DND-41 (cell line): Measurements from ENCODE around the gene CD74.

Experiments used
- ATAC-seq: fragments of 200-7000 bp; cut with Tn5 transposase; 3 replicates; pipeline ENCODE4 v1.9.1; 2021; ENCODE audit warnings: low read depth; ENCODE audit not compliant: insufficient read depth
- DNase-seq: peaks from one replicate; pipeline ENCODE4 v3.0.0-alpha.2; 2020
- H2AFZ ChIP-seq: 2 replicates; pipeline ENCODE4 v1.6.0; 2012; ENCODE audit warnings: low read depth, low read length
- H3K27ac ChIP-seq: 2 replicates; pipeline ENCODE4 v1.5.1; 2012; ENCODE audit warnings: low read length, inconsistent platforms
- H3K27me3 ChIP-seq: fragments of 200-600 bp; sonication (generic); 2 replicates; pipeline ENCODE4 v1.6.0; 2012; ENCODE audit warnings: low read length, mild to moderate bottlenecking, inconsistent platforms; ENCODE audit not compliant: insufficient read depth, poor library complexity
- H3K36me3 ChIP-seq: 2 replicates; pipeline ENCODE4 v1.5.1; 2012; ENCODE audit warnings: low read length, inconsistent platforms; ENCODE audit not compliant: insufficient read depth
- H3K4me1 ChIP-seq: 2 replicates; pipeline ENCODE4 v1.5.1; 2012; ENCODE audit warnings: mild to moderate bottlenecking, low read length; ENCODE audit not compliant: insufficient read depth
- H3K4me2 ChIP-seq: 2 replicates; pipeline ENCODE4 v1.6.0; 2012; ENCODE audit warnings: mild to moderate bottlenecking, moderate library complexity, low read length, inconsistent platforms; ENCODE audit not compliant: insufficient read depth
- H3K4me3 ChIP-seq, 2 experiments: fragments of 200-600 bp in 1 of 2; shearing (Covaris generic) in 1 of 2; 2 replicates each; pipeline ENCODE4 v1.5.1; 2012 to 2016; ENCODE audit warnings: inconsistent platforms in 2 of 2, low read length in 2 of 2, mild to moderate bottlenecking in 2 of 2, low read depth in 1 of 2, moderate library complexity in 1 of 2
- H3K79me2 ChIP-seq: 2 replicates; pipeline ENCODE4 v1.6.0; 2012; ENCODE audit warnings: low read length, inconsistent platforms; ENCODE audit not compliant: insufficient read depth
- H3K9ac ChIP-seq: 2 replicates; pipeline ENCODE4 v1.6.0; 2012; ENCODE audit warnings: low read depth, mild to moderate bottlenecking, inconsistent platforms, low read length, moderate library complexity
- H3K9me3 ChIP-seq: 2 replicates; pipeline ENCODE4 v1.5.1; 2012; ENCODE audit warnings: low read length, moderate library complexity, mild to moderate bottlenecking, inconsistent platforms; ENCODE audit not compliant: insufficient read depth, severe bottlenecking
- H4K20me1 ChIP-seq: 2 replicates; pipeline ENCODE4 v1.6.0; 2012; ENCODE audit warnings: low read length; ENCODE audit not compliant: insufficient read depth
- CTCF ChIP-seq: IDR thresholded peaks from 2 replicates; pipeline ENCODE4 v1.5.1; 2012; ENCODE audit warnings: borderline replicate concordance, low read length, moderate library complexity, mild to moderate bottlenecking; ENCODE audit not compliant: poor library complexity, severe bottlenecking; ENCODE audit errors: extremely low read depth
- EZH2 ChIP-seq: IDR thresholded peaks from 3 replicates; pipeline ENCODE4 v1.6.1; 2012; ENCODE audit warnings: borderline replicate concordance, low read depth, mild to moderate bottlenecking, moderate library complexity, low read length, inconsistent platforms; ENCODE audit not compliant: severe bottlenecking

CD74 gene

GRCh38 chr5:150376799-150377771 lies 35.6 kb downstream of the CD74 start:
- Histone ChIP-seq H3K36me3 (peaks cover 99% of the 10 kb centered on the region), H3K4me2 (no peak overlapping the region), H3K9me3 (no peaks in the 10 kb centered on the region), H3K4me3 (no peak overlapping the region), H3K79me2 (no peaks in the 10 kb centered on the region), H4K20me1 (peaks cover 18% of the 10 kb centered on the region), H3K9ac (no peak overlapping the region), H3K4me1 (no peaks in the 10 kb centered on the region), H3K27ac (no peak overlapping the region), H3K27me3 (no peaks in the 10 kb centered on the region), H2AFZ (no peak overlapping the region)
- ATAC-seq (no peak), DNase-seq (no peak)
- TF ChIP-seq CTCF, result no peak
- no peak for TF ChIP-seq EZH2

GRCh38 chr5:150374651-150375050 lies 38.1 kb downstream of the CD74 start:
- no peaks in the 10 kb centered on the region for H3K27me3 ChIP-seq
- no peak overlapping the region for H3K4me2 ChIP-seq
- H3K4me1 ChIP-seq, result no peaks in the 10 kb centered on the region
- H3K27ac ChIP-seq, result no peak overlapping the region
- DNase-seq, result no peak
- ATAC-seq, result no peak
- no peaks in the 10 kb centered on the region for H3K79me2 ChIP-seq
- TF ChIP-seq CTCF (no peak), EZH2 (no peak)
- H3K36me3 ChIP-seq, result peaks cover 100% of the 10 kb centered on the region
- H3K9me3 ChIP-seq, result no peaks in the 10 kb centered on the region
- H2AFZ ChIP-seq, result no peak overlapping the region
- no peak overlapping the region for H3K9ac ChIP-seq
- H3K4me3 ChIP-seq, result no peak overlapping the region
- peaks cover 22% of the 10 kb centered on the region for H4K20me1 ChIP-seq

DNA sequence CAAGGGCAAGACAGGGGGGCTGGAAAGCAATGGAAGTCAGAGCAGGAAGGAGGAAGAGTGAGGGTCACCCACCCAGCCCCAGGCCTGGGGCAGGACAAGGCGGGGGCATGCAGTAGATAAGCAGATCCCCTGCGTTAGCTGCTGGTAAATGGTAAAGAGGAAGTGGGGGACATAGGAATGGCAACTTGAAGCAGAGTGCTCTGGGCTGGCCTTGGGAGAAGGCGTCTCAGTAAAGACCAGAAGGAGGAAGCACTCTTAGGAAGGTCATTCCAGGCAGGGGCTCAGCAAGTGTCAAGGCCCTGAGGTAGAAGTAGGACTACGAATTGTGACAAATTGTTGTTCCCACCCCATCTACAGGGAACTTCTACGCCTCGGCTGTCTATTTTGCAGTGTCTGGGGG lies 40.1 kb downstream of the CD74 start:
- no peaks in the 10 kb centered on the region for H3K79me2 ChIP-seq
- ATAC-seq (no peak), DNase-seq (no peak)
- H3K4me1 ChIP-seq, result no peaks in the 10 kb centered on the region
- H3K9me3 ChIP-seq, result no peaks in the 10 kb centered on the region
- H3K36me3 ChIP-seq, result peaks cover 100% of the 10 kb centered on the region
- no peak overlapping the region for H3K27ac ChIP-seq
- peaks cover 26% of the 10 kb centered on the region for H4K20me1 ChIP-seq
- H3K27me3 ChIP-seq, result no peaks in the 10 kb centered on the region
- no peak for TF ChIP-seq EZH2
- no peak for TF ChIP-seq CTCF
- no peak overlapping the region for H3K9ac ChIP-seq
- no peak overlapping the region for H3K4me3 ChIP-seq
- H2AFZ ChIP-seq, result no peak overlapping the region
- H3K4me2 ChIP-seq, result no peak overlapping the region
